ENCODE measurements around the gene TAGAP. TPM values are rescaled to one million over a fixed set of nuclear protein-coding genes. Genes with fewer than 3 reads are reported as not detected.
A peak's percentile ranks its signal among the peaks of the same experiment; 100 is the strongest.

The TAGAP gene
- total RNA-seq, 2 experiments from 2014 or later, result 22.7 to 30.7 TPM

- intact Hi-C loops (cut with micrococcal nuclease; ENCODE audit: unreplicated experiment), result no loop called here
- no peak for TF ChIP-seq EZH2phosphoT487 (IDR thresholded peaks at IDR 0.05; ENCODE audit: borderline replicate concordance, low read depth, low read length)
- TF ChIP-seq, protein P1, sequence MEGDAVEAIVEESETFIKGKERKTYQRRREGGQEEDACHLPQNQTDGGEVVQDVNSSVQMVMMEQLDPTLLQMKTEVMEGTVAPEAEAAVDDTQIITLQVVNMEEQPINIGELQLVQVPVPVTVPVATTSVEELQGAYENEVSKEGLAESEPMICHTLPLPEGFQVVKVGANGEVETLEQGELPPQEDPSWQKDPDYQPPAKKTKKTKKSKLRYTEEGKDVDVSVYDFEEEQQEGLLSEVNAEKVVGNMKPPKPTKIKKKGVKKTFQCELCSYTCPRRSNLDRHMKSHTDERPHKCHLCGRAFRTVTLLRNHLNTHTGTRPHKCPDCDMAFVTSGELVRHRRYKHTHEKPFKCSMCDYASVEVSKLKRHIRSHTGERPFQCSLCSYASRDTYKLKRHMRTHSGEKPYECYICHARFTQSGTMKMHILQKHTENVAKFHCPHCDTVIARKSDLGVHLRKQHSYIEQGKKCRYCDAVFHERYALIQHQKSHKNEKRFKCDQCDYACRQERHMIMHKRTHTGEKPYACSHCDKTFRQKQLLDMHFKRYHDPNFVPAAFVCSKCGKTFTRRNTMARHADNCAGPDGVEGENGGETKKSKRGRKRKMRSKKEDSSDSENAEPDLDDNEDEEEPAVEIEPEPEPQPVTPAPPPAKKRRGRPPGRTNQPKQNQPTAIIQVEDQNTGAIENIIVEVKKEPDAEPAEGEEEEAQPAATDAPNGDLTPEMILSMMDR (conservative IDR thresholded peaks at IDR 0.05; ENCODE audit: low read length), result no peak
- peak; percentile 49 for DNase-seq (ENCODE audit: low spot score)
- peaks cover 7% of the 10 kb centered on the region for H3K4me1 ChIP-seq (ENCODE audit: insufficient read depth, low read length, poor library complexity, severe bottlenecking)
- no peaks in the 10 kb centered on the region for H3K9me2 ChIP-seq (ENCODE audit: insufficient read depth, low read length)
- H3K4me3 ChIP-seq (ENCODE audit: low read depth, low read length, poor library complexity, severe bottlenecking), result peak overlapping the region; percentile 26
- H4K20me1 ChIP-seq (ENCODE audit: insufficient read depth, low read length), result no peaks in the 10 kb centered on the region
- H3K4me2 ChIP-seq (ENCODE audit: low read length), result peak overlapping the region; percentile 27
- no peaks in the 10 kb centered on the region; the same call in 1 of the 2 replicates for H3K36me3 ChIP-seq (ENCODE audit: insufficient read depth, low read length)
- POLR2A ChIA-PET, result interaction anchor here (0.6 to 1.7 kb wide), 5 partner anchors 10 to 29 kb away, joined by 3 to 7 read pairs (median 4); partner anchors contain the start of gene TAGAP
- 0 out of 2 replicates have a peak, but pooled peaks cover 4% of the 10 kb centered on the region for H3K9me3 ChIP-seq (ENCODE audit: low read length)
- peak overlapping the region; percentile 56 for H2AFZ ChIP-seq (ENCODE audit: low read length)
- H3K79me2 ChIP-seq (ENCODE audit: insufficient read depth, low read depth, low read length), result no peaks in the 10 kb centered on the region
- CTCF ChIA-PET (ENCODE audit: unreplicated experiment), result interaction anchor here (1.0 kb wide), 1 partner anchor 9 kb away, joined by 3 read pairs; no protein-coding TSS in a partner anchor
- no peak overlapping the region for H3K27ac ChIP-seq (ENCODE audit: low read depth, low read length, poor library complexity, severe bottlenecking)
- no TSS peak for BruUV-seq (replicated peaks)
Measured at GRCh38 chr6:159074120-159074684, 29.4 kb upstream of the TAGAP start.

DNA sequence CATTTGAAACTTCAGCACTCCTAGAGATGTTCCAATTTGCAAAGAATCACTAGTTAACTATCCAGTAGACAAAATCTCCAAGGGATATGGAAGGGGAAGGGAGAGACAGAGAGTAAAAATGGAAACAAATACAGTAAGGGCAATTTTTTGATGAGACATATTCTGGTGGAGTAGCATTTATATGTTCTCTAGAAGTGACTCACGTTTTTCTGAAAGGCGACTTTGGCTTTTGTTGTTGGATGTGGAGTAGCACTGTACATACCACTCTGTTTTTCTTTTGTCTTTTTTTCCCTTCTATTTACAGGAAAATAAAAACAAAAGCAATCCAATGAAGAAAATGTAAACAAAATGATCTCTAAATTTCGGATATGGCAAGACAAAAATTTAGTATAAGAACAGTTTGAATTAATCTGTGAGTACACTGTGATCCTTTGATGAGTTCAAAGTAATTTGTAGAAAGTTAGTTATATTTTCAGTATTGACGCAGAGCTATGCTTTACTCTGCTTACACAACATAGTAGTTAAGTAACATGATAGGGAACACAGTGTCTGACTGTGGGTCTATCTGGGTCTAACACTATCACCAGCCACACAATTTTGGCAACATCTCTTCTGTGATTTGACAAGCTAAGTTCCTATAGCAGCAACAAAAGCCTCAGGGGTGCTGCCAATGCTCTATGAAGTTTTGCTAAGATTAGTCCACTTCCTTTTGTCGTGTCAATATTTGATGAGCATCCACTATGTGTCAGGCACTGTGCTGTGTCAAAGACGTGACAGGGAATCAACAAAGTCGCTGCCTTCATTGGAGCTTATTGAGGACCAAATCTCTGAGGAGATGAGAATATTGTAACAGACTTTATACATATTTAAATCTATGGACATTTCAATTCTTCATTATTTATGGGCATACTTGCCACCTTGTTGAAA is 27.3 kb upstream of the TAGAP start:
- Histone ChIP-seq H3K36me3 (ENCODE audit: insufficient read depth, low read length) (no peaks in the 10 kb centered on the region; the same call in 1 of the 2 replicates), H3K9me2 (ENCODE audit: insufficient read depth, low read length) (no peaks in the 10 kb centered on the region), H2AFZ (ENCODE audit: low read length) (peak overlapping the region; percentile 42; the same call in 1 of the 2 replicates), H3K79me2 (ENCODE audit: insufficient read depth, low read depth, low read length) (no peaks in the 10 kb centered on the region), H3K4me2 (ENCODE audit: low read length) (no peak overlapping the region), H4K20me1 (ENCODE audit: insufficient read depth, low read length) (no peaks in the 10 kb centered on the region), H3K4me3 (ENCODE audit: low read depth, low read length, poor library complexity, severe bottlenecking) (no peak overlapping the region), H3K4me1 (ENCODE audit: insufficient read depth, low read length, poor library complexity, severe bottlenecking) (peaks cover 7% of the 10 kb centered on the region), H3K27ac (ENCODE audit: low read depth, low read length, poor library complexity, severe bottlenecking) (no peak overlapping the region), H3K9me3 (ENCODE audit: low read length) (0 out of 2 replicates have a peak, but pooled peaks cover 4% of the 10 kb centered on the region)
- intact Hi-C loops (cut with micrococcal nuclease; ENCODE audit: unreplicated experiment), result no loop called here
- no peak for DNase-seq (ENCODE audit: low spot score)
- no TSS peak for BruUV-seq (replicated peaks)
- ChIA-PET POLR2A (interaction anchor here (0.6 to 1.0 kb wide), 2 partner anchors 9 to 11 kb away, joined by 4 to 6 read pairs; no protein-coding TSS in a partner anchor), CTCF (ENCODE audit: unreplicated experiment) (no interaction called here)
- TF ChIP-seq EZH2phosphoT487 (IDR thresholded peaks at IDR 0.05; ENCODE audit: borderline replicate concordance, low read depth, low read length), result no peak
- TF ChIP-seq, protein P1 (conservative IDR thresholded peaks at IDR 0.05; ENCODE audit: low read length), result no peak
